HT-29 (cell line): ENCODE results near the gene RXRA. TPM values are rescaled to one million over a fixed set of nuclear protein-coding genes. Genes with fewer than 3 reads are reported as not detected.
A peak's percentile ranks its signal among the peaks of the same experiment; 100 is the strongest.

Source experiments
- DNase-seq: peaks from one replicate; pipeline ENCODE4 v3.0.0-alpha.2; 2015; ENCODE audit warnings: low spot score
- total RNA-seq: library from RNA; depleted of rRNA; stranded (reverse); fragments of >200 nt; shearing (Covaris generic); gene quantifications from 2 replicates; pipeline ENCODE4 v1.2.3, GENCODE V29; 2014

The RXRA gene
- total RNA-seq, 1 experiment from 2014 or later: 74.4 TPM

GRCh38 chr9:134429481-134429880 lies 103.2 kb downstream of the RXRA start:
- DNase-seq: no peak

- no peak for DNase-seq
Observed at GRCh38 chr9:134431095-134431494, 104.8 kb downstream of the RXRA start.

- DNase-seq: no peak
Observed at GRCh38 chr9:134431626-134432025, 105.4 kb downstream of the RXRA start.

GRCh38 chr9:134432471-134432870 lies 106.2 kb downstream of the RXRA start:
- no peak for DNase-seq

- DNase-seq: no peak
Observed at GRCh38 chr9:134433101-134433500, 106.8 kb downstream of the RXRA start.

- DNase-seq: no peak
Observed at GRCh38 chr9:134433909-134434882, 107.9 kb downstream of the RXRA start.

- DNase-seq: peak; percentile 74
Observed at GRCh38 chr9:134434894-134435506, 108.7 kb downstream of the RXRA start.

GRCh38 chr9:134435550-134436378 lies 109.5 kb downstream of the RXRA start:
- no peak for DNase-seq

- no peak for DNase-seq
Observed at GRCh38 chr9:134436379-134436762, 110.1 kb downstream of the RXRA start.

- no peak for DNase-seq
Observed at GRCh38 chr9:134436911-134437310, 110.7 kb downstream of the RXRA start.

GRCh38 chr9:134437403-134438194 lies 111.3 kb downstream of the RXRA start:
- no peak for DNase-seq

GRCh38 chr9:134438195-134438788 lies 112.0 kb downstream of the RXRA start:
- DNase-seq: no peak

- DNase-seq: no peak
Observed at GRCh38 chr9:134439368-134439784, 113.1 kb downstream of the RXRA start.

- DNase-seq: no peak
Observed at GRCh38 chr9:134440636-134441226, 114.5 kb downstream of the RXRA start.

GRCh38 chr9:134441227-134442084 lies 115.2 kb downstream of the RXRA start:
- peak; percentile 22 for DNase-seq

- peak; percentile 11 for DNase-seq
Observed at GRCh38 chr9:134442085-134442474, 115.8 kb downstream of the RXRA start.

- peak; percentile 40 for DNase-seq
Observed at GRCh38 chr9:134442486-134443173, 116.4 kb downstream of the RXRA start.

- DNase-seq: peak; percentile 90
Observed at GRCh38 chr9:134443174-134444037, 117.2 kb downstream of the RXRA start.
